ENCODE results near the gene KIRREL3.

DNA sequence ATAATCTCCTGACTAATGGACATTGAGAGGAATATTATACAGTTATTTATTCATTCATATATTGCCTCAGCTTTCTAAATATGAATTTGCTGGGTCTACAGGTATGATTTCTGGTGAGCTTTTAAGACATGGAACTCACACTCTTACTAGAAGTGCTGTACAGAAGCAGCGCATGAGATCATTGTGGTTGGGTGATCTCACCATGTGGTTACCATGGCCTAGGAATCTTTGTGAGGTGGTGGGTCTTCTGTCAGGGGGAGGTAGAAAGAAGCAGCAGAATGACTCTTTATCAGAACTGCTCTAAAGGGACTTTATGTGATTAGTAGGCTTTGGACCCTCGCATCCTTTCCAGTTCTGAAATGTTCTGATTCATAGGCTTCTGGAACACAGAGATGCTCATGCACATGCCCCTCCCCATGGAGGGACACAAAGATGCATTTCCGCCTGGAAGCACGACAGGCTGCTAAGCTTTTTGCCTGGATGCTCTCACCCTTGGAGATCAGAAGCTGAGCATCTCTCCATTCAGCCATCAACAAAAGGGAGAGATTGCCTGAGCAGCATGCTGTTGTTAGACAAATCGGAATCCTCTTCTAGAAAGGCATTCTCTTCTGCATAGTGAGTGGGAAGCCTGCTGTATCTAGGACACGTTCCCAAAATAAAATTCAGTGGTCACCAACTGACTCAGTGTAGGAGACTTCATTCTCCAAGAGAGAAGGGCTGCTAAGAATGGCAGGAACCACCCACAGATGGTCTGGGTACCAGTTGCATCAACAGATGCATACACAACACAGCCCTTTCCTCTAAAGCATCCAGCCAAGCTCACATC, 51.3 kb downstream of the KIRREL3 start:
- TF ChIP-seq POLR2AphosphoS5 (IDR thresholded peaks at IDR 0.05; ENCODE audit: insufficient read depth, low read depth, low read length) (no peak), EZH2 (IDR thresholded peaks at IDR 0.05; ENCODE audit: borderline replicate concordance, low read depth, low read length, severe bottlenecking) (no peak), POLR2A (IDR thresholded peaks at IDR 0.05; ENCODE audit: low read depth, low read length) (no peak), FOS (IDR thresholded peaks at IDR 0.05; ENCODE audit: borderline replicate concordance, insufficient read depth, low read length) (no peak), GATA2 (IDR thresholded peaks at IDR 0.05; ENCODE audit: insufficient read depth, insufficient read length, low read depth, low read length) (no peak), JUN (IDR thresholded peaks at IDR 0.05; ENCODE audit: borderline replicate concordance, insufficient read depth, insufficient read length, low read depth) (no peak), MYC (IDR thresholded peaks at IDR 0.05; ENCODE audit: low read depth, low read length) (no peak)
- TF ChIP-seq, protein P1, sequence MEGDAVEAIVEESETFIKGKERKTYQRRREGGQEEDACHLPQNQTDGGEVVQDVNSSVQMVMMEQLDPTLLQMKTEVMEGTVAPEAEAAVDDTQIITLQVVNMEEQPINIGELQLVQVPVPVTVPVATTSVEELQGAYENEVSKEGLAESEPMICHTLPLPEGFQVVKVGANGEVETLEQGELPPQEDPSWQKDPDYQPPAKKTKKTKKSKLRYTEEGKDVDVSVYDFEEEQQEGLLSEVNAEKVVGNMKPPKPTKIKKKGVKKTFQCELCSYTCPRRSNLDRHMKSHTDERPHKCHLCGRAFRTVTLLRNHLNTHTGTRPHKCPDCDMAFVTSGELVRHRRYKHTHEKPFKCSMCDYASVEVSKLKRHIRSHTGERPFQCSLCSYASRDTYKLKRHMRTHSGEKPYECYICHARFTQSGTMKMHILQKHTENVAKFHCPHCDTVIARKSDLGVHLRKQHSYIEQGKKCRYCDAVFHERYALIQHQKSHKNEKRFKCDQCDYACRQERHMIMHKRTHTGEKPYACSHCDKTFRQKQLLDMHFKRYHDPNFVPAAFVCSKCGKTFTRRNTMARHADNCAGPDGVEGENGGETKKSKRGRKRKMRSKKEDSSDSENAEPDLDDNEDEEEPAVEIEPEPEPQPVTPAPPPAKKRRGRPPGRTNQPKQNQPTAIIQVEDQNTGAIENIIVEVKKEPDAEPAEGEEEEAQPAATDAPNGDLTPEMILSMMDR (IDR thresholded peaks at IDR 0.05; ENCODE audit: extremely low read depth in 1 of 2, insufficient read depth in 1 of 2, low read depth in 1 of 2, low read length in 2 of 2): no peak
- TF ChIP-seq, protein P2, sequence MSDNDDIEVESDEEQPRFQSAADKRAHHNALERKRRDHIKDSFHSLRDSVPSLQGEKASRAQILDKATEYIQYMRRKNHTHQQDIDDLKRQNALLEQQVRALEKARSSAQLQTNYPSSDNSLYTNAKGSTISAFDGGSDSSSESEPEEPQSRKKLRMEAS (IDR thresholded peaks at IDR 0.05; ENCODE audit: insufficient read depth, insufficient read length): no peak

All from endothelial cell of umbilical vein (primary cell).